CD4-positive, alpha-beta T cell (primary cell): ENCODE measurements around the gene DARS1. TPM values are rescaled to one million over a fixed set of nuclear protein-coding genes. Genes with fewer than 3 reads are reported as not detected.

Source experiments
- ATAC-seq: fragments of 200-7000 bp; cut with Tn5 transposase; one replicate; pipeline ENCODE4 v1.10.0; 2022; ENCODE audit warnings: mild to moderate bottlenecking; ENCODE audit not compliant: poor library complexity
- CTCF ChIA-PET: fragments of 350-600 bp; sonication (Branson Sonifier 250); formaldehyde crosslinking; loops from one replicate; lab custom pipeline; 2021; ENCODE audit warnings: antibody characterized with exemption, inconsistent platforms; lab: Charles Lee
- POLR2A ChIA-PET: fragments of 350-600 bp; sonication (Branson Sonifier 250); formaldehyde crosslinking; loops from one replicate; lab custom pipeline; 2021; ENCODE audit warnings: antibody characterized with exemption, inconsistent platforms; lab: Charles Lee
- DNase-seq, 14 experiments: peaks; one replicate each; pipeline ENCODE4 v3.0.0-alpha.2; 2013 to 2020; ENCODE audit warnings: mixed read lengths in 2 of 14
- H3K27ac ChIP-seq, 2 donors: one replicate each; pipeline versions ENCODE4 v1.5.1 to v1.7.0; 2013; ENCODE audit warnings: low read length in 2 of 2, low read depth in 1 of 2, mild to moderate bottlenecking in 1 of 2
- H3K27me3 ChIP-seq, 2 experiments: 1 replicate in 1 of 2; 2 replicates in 1 of 2; pipeline versions ENCODE4 v1.6.1 to v1.7.0; 2013; ENCODE audit warnings: low read length in 2 of 2, control low read depth in 1 of 2, mild to moderate bottlenecking in 1 of 2, moderate library complexity in 1 of 2; ENCODE audit not compliant: insufficient read depth in 2 of 2, control insufficient read depth in 1 of 2
- H3K36me3 ChIP-seq: one replicate; pipeline ENCODE4 v1.6.1; 2013; ENCODE audit warnings: low read length, control low read depth; ENCODE audit not compliant: insufficient read depth
- H3K4me1 ChIP-seq: one replicate; pipeline ENCODE4 v1.6.1; 2013; ENCODE audit warnings: low read length, control low read depth; ENCODE audit not compliant: insufficient read depth
- H3K4me3 ChIP-seq: one replicate; pipeline ENCODE4 v1.5.1; 2013; ENCODE audit warnings: mild to moderate bottlenecking, low read length, moderate library complexity
- H3K9me3 ChIP-seq, 2 experiments: 1 replicate in 1 of 2; 2 replicates in 1 of 2; pipeline versions ENCODE4 v1.6.1 to v1.7.0; 2013; ENCODE audit warnings: low read length in 2 of 2, mild to moderate bottlenecking in 2 of 2, control low read depth in 1 of 2, moderate library complexity in 1 of 2; ENCODE audit not compliant: control insufficient read depth in 1 of 2, insufficient read depth in 1 of 2
- H3K27ac Mint-ChIP-seq: one replicate; pipeline ENCODE4 v1.8.0; 2020; ENCODE audit warnings: mixed read lengths
- H3K27me3 Mint-ChIP-seq: one replicate; pipeline ENCODE4 v1.8.0; 2021; ENCODE audit warnings: mixed read lengths
- H3K36me3 Mint-ChIP-seq: one replicate; pipeline ENCODE4 v1.8.0; 2021; ENCODE audit warnings: low read depth, mixed read lengths
- H3K4me1 Mint-ChIP-seq: one replicate; pipeline ENCODE4 v1.8.0; 2021; ENCODE audit warnings: low read depth, mixed read lengths
- H3K4me3 Mint-ChIP-seq: one replicate; pipeline ENCODE4 v1.8.0; 2020; ENCODE audit warnings: mild to moderate bottlenecking, mixed read lengths
- H3K9me3 Mint-ChIP-seq: one replicate; pipeline ENCODE4 v1.8.0; 2020; ENCODE audit warnings: mixed read lengths
- intact Hi-C, 2 experiments: fragments of 100-400 bp; cut with DNase I in 1 of 2; cut with micrococcal nuclease in 1 of 2; formaldehyde crosslinking; loops; one replicate each; pipeline versions ENCODE4 v1.15.1 to v1.9.0; 2023 to 2025; cut with DNase I, micrococcal nuclease
- total RNA-seq, 174 experiments: library from RNA in 2 of 174; stranded (reverse) in 2 of 174; gene quantifications; one replicate each; pipeline ENCODE4 v1.2.3 and lab custom pipeline; 2021 to 2026
- TF ChIP-seq, protein P1 (sequence below): fragments of 200-600 bp; IDR thresholded peaks from one replicate; pipeline ENCODE4 v1.8.0; 2022; ENCODE audit warnings: antibody characterized with exemption, mild to moderate bottlenecking

DARS1 gene
- total RNA-seq, 2 experiments from 2014 or later: 38.2 to 41.7 TPM

DNA sequence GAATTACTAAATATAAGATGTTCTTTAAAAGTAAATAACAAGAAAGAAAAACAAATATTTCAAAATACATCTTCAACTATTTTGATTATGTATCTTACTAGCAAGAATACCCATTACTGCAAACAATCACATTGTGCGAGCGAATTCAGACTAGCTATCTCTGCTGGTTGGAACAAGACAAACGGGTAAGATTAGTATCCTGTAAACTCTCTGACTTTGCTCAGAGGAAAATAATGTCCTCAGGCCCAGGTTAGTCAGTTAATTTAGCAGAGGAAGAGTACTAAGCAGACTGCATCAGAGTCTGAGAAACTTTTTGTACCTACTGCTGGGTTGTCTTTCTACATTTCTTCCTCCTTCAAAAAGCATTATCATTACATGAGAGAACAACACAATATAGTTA is 58.8 kb downstream of the DARS1 start:
- ChIA-PET POLR2A (interaction anchor here (1.3 kb wide), 1 partner anchor 455 kb away, joined by 4 read pairs; no protein-coding TSS in a partner anchor), CTCF (no interaction called here)
- Mint-ChIP-seq H3K27ac (no peak overlapping the region), H3K9me3 (no peaks in the 10 kb centered on the region), H3K4me3 (no peak overlapping the region), H3K4me1 (peaks cover 2% of the 10 kb centered on the region), H3K36me3 (peaks cover 64% of the 10 kb centered on the region), H3K27me3 (no peaks in the 10 kb centered on the region)
- H3K27me3 ChIP-seq: no peaks in the 10 kb centered on the region
- TF ChIP-seq, protein P1, sequence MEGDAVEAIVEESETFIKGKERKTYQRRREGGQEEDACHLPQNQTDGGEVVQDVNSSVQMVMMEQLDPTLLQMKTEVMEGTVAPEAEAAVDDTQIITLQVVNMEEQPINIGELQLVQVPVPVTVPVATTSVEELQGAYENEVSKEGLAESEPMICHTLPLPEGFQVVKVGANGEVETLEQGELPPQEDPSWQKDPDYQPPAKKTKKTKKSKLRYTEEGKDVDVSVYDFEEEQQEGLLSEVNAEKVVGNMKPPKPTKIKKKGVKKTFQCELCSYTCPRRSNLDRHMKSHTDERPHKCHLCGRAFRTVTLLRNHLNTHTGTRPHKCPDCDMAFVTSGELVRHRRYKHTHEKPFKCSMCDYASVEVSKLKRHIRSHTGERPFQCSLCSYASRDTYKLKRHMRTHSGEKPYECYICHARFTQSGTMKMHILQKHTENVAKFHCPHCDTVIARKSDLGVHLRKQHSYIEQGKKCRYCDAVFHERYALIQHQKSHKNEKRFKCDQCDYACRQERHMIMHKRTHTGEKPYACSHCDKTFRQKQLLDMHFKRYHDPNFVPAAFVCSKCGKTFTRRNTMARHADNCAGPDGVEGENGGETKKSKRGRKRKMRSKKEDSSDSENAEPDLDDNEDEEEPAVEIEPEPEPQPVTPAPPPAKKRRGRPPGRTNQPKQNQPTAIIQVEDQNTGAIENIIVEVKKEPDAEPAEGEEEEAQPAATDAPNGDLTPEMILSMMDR: no peak
- H3K36me3 ChIP-seq: peaks cover 42% of the 10 kb centered on the region
- H3K9me3 ChIP-seq: no peaks in the 10 kb centered on the region
- ATAC-seq (no peak), DNase-seq (no peak)
- H3K27ac ChIP-seq: no peak overlapping the region
- intact Hi-C loops: loop anchor here in 1 of 2 experiments (10.0 kb wide), 1 partner anchor 328 kb away; no protein-coding TSS in a partner anchor
- no peaks in the 10 kb centered on the region for H3K4me1 ChIP-seq
- H3K4me3 ChIP-seq: no peak overlapping the region

DNA sequence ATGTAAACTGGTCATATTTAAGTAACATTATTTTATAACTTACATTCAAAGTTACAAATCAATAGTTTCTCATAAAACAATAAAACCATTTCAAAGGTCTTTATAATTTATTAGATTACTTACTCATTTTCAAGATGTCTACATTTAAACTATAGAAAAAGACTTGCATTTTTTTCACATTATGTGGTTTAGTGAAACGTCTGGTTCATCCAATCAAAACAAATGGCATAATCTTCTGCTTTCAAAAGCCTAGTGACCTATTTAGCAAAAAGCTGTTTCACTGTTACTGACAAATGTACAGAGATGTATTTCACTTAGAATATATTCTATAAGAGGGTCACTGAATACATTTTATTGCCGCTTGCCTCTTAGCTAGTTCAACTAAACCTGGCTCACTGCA is 59.9 kb downstream of the DARS1 start:
- no peak overlapping the region for H3K27ac Mint-ChIP-seq
- TF ChIP-seq, protein P1: no peak
- no peaks in the 10 kb centered on the region for H3K9me3 Mint-ChIP-seq
- H3K4me1 ChIP-seq: no peaks in the 10 kb centered on the region
- no peak overlapping the region for H3K4me3 ChIP-seq
- no peaks in the 10 kb centered on the region for H3K9me3 ChIP-seq
- ChIA-PET POLR2A (interaction anchor here (1.3 kb wide), 1 partner anchor 457 kb away, joined by 4 read pairs; no protein-coding TSS in a partner anchor), CTCF (no interaction called here)
- H3K4me3 Mint-ChIP-seq: no peak overlapping the region
- H3K27me3 Mint-ChIP-seq: no peaks in the 10 kb centered on the region
- no peak overlapping the region for H3K27ac ChIP-seq
- H3K36me3 Mint-ChIP-seq: peaks cover 60% of the 10 kb centered on the region
- H3K27me3 ChIP-seq: no peaks in the 10 kb centered on the region
- DNase-seq (no peak), ATAC-seq (no peak)
- intact Hi-C loops: loop anchor here in 1 of 2 experiments (10.0 kb wide), 1 partner anchor 329 kb away; no protein-coding TSS in a partner anchor
- H3K4me1 Mint-ChIP-seq: no peaks in the 10 kb centered on the region
- peaks cover 31% of the 10 kb centered on the region for H3K36me3 ChIP-seq

DNA sequence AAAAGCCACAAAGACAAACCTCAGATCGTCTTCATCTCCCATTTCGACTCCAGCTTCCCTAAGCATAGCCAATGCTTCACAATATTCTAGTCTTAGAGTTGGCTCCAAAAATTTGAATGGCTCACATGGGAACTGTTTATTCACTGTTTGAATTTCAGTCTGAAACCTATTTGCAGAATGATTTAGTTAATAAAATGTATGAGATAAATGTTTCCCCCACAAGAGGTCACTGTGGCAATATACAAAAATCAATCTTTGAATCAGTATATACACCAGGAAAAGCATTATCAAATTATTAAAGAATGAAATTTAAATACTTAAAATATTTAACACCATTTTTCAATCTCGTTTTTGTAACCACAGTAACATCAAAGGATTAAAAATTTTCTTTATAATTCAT is 69.2 kb downstream of the DARS1 start:
- no peaks in the 10 kb centered on the region for H3K27me3 ChIP-seq
- no peaks in the 10 kb centered on the region for H3K4me1 ChIP-seq
- ATAC-seq (peak; percentile 72), DNase-seq (peak in 4 of 14 experiments; percentile 32 to 77 (median 72))
- H3K27ac ChIP-seq: no peak overlapping the region
- Mint-ChIP-seq H3K36me3 (peaks cover 22% of the 10 kb centered on the region), H3K4me3 (no peak overlapping the region), H3K27me3 (no peaks in the 10 kb centered on the region), H3K27ac (peak overlapping the region; percentile 16), H3K9me3 (no peaks in the 10 kb centered on the region), H3K4me1 (peaks cover 4% of the 10 kb centered on the region)
- ChIA-PET POLR2A (interaction anchor here (1.2 kb wide), 1 partner anchor 468 kb away, joined by 4 read pairs; no protein-coding TSS in a partner anchor), CTCF (interaction anchor here (1.4 kb wide), 1 partner anchor 468 kb away, joined by 6 read pairs; no protein-coding TSS in a partner anchor)
- TF ChIP-seq, protein P1: peak; percentile 76
- H3K9me3 ChIP-seq: no peaks in the 10 kb centered on the region
- no peak overlapping the region for H3K4me3 ChIP-seq
- intact Hi-C loops: loop anchor here (1.0 to 10.0 kb wide), 5 partner anchors 196 to 749 kb away; no protein-coding TSS in a partner anchor
- peaks cover 5% of the 10 kb centered on the region for H3K36me3 ChIP-seq
